Breast epithelium (tissue), 4 donors: ENCODE data around the gene YWHAE. TPM values are rescaled to one million over a fixed set of nuclear protein-coding genes. Genes with fewer than 3 reads are reported as not detected.
A peak's percentile ranks its signal among the peaks of the same experiment; 100 is the strongest.

ENCODE experiments used
- DNase-seq, 2 donors: peaks; one replicate each; pipeline ENCODE4 v3.0.0-alpha.2; 2019; ENCODE audit warnings: low spot score in 2 of 2
- H3K27ac ChIP-seq, 2 donors: fragments of 200-600 bp; sonication (generic) in 1 of 2; one replicate each; pipeline ENCODE4 v1.5.1; 2016 to 2019; ENCODE audit warnings: mild to moderate bottlenecking in 1 of 2
- H3K27me3 ChIP-seq, 2 donors: fragments of 200-600 bp; sonication (generic) in 1 of 2; one replicate each; pipeline versions ENCODE4 v1.5.1 to v1.6.0; 2017 to 2019; ENCODE audit warnings: control low read depth in 1 of 2, mild to moderate bottlenecking in 1 of 2
- H3K36me3 ChIP-seq: fragments of 200-600 bp; one replicate; pipeline ENCODE4 v1.5.1; 2019
- H3K4me1 ChIP-seq, 2 donors: fragments of 200-600 bp; sonication (generic); one replicate each; pipeline ENCODE4 v1.5.1; 2016 to 2019; ENCODE audit warnings: control low read depth in 1 of 2
- H3K4me3 ChIP-seq, 3 donors: fragments of 200-600 bp; sonication (generic); 1 replicate in 2 of 3; 2 replicates in 1 of 3; pipeline ENCODE4 v1.5.1; 2016 to 2019; ENCODE audit warnings: mild to moderate bottlenecking in 3 of 3, moderate library complexity in 2 of 3
- H3K9me3 ChIP-seq, 2 donors: fragments of 200-600 bp; sonication (generic) in 1 of 2; one replicate each; pipeline ENCODE4 v1.5.1; 2016 to 2019; ENCODE audit warnings: control low read depth in 1 of 2
- CTCF ChIP-seq, 3 donors: fragments of 450-650 bp; IDR thresholded peaks; one replicate each; pipeline ENCODE4 v1.5.1; 2016 to 2017; ENCODE audit warnings: antibody characterized with exemption in 3 of 3, mild to moderate bottlenecking in 3 of 3, moderate library complexity in 3 of 3
- POLR2A ChIP-seq: fragments of 450-650 bp; IDR thresholded peaks from one replicate; pipeline ENCODE4 v1.6.1; 2016; ENCODE audit warnings: antibody characterized with exemption, mild to moderate bottlenecking, moderate library complexity
- POLR2AphosphoS5 ChIP-seq, 3 donors: sonication (generic); formaldehyde crosslinking; IDR thresholded peaks; one replicate each; pipeline ENCODE4 v1.6.1; 2017; ENCODE audit warnings: antibody characterized with exemption in 3 of 3
- intact Hi-C: fragments of 100-400 bp; cut with DNase I; formaldehyde crosslinking; loops from one replicate; pipeline ENCODE4 v1.15.1; 2023; ENCODE audit warnings: low total_unique reads
- total RNA-seq, 3 donors: library from RNA; depleted of rRNA; stranded (reverse); fragments of >200 nt; gene quantifications; one replicate each; pipeline ENCODE4 v1.1.0, GENCODE V29; 2016

Gene YWHAE
- total RNA-seq, 3 donors from 2014 or later, result 481 to 610 (median 518) TPM

GRCh38 chr17:1376061-1376460 is 24.0 kb downstream of the YWHAE start:
- Histone ChIP-seq H3K4me3 (no peak overlapping the region), H3K27ac (peak overlapping the region in 1 of 2 donors; percentile 60), H3K36me3 (no peaks in the 10 kb centered on the region), H3K27me3 (no peaks in the 10 kb centered on the region), H3K9me3 (no peaks in the 10 kb centered on the region), H3K4me1 (peaks cover 0 to 18% of the 10 kb centered on the region in 2 donors)
- no peak for TF ChIP-seq POLR2AphosphoS5 (IDR thresholded peaks at IDR 0.05)
- no peak for TF ChIP-seq CTCF (IDR thresholded peaks at IDR 0.05)
- TF ChIP-seq POLR2A, result no peak
- no peak for DNase-seq
- intact Hi-C loops, result no loop called here

GRCh38 chr17:1375615-1376014 is 24.4 kb downstream of the YWHAE start:
- intact Hi-C loops, result no loop called here
- no peak for DNase-seq
- Histone ChIP-seq H3K4me3 (no peak overlapping the region), H3K27ac (peak overlapping the region in 1 of 2 donors; percentile 60), H3K36me3 (no peaks in the 10 kb centered on the region), H3K9me3 (no peaks in the 10 kb centered on the region), H3K27me3 (no peaks in the 10 kb centered on the region), H3K4me1 (peaks cover 0 to 14% of the 10 kb centered on the region in 2 donors)
- TF ChIP-seq CTCF (IDR thresholded peaks at IDR 0.05) (no peak), POLR2A (no peak), POLR2AphosphoS5 (IDR thresholded peaks at IDR 0.05) (no peak)

- peaks cover 0 to 13% of the 10 kb centered on the region in 2 donors for H3K4me1 ChIP-seq
- H3K27me3 ChIP-seq, result no peaks in the 10 kb centered on the region
- H3K27ac ChIP-seq, result peak overlapping the region in 1 of 2 donors; percentile 60
- intact Hi-C loops, result no loop called here
- no peak for DNase-seq
- H3K36me3 ChIP-seq, result no peaks in the 10 kb centered on the region
- H3K4me3 ChIP-seq, result no peak overlapping the region
- H3K9me3 ChIP-seq, result no peaks in the 10 kb centered on the region
- TF ChIP-seq POLR2A, result no peak
- TF ChIP-seq POLR2AphosphoS5 (IDR thresholded peaks at IDR 0.05), result no peak
- no peak for TF ChIP-seq CTCF (IDR thresholded peaks at IDR 0.05)
These were observed 25.4 kb downstream of the YWHAE start for GRCh38 chr17:1374431-1375177.

- Histone ChIP-seq H3K9me3 (no peaks in the 10 kb centered on the region), H3K27me3 (no peaks in the 10 kb centered on the region), H3K27ac (no peak overlapping the region), H3K4me1 (peaks cover 0 to 13% of the 10 kb centered on the region in 2 donors), H3K36me3 (no peaks in the 10 kb centered on the region), H3K4me3 (no peak overlapping the region)
- no peak for TF ChIP-seq CTCF (IDR thresholded peaks at IDR 0.05)
- TF ChIP-seq POLR2AphosphoS5 (IDR thresholded peaks at IDR 0.05), result no peak
- no peak for TF ChIP-seq POLR2A
- DNase-seq, result no peak
- intact Hi-C loops, result no loop called here
These were observed 26.2 kb downstream of the YWHAE start for GRCh38 chr17:1373707-1374237.

- Histone ChIP-seq H3K36me3 (no peaks in the 10 kb centered on the region), H3K9me3 (no peaks in the 10 kb centered on the region), H3K27ac (no peak overlapping the region), H3K27me3 (no peaks in the 10 kb centered on the region), H3K4me1 (peaks cover 0 to 9% of the 10 kb centered on the region in 2 donors), H3K4me3 (no peak overlapping the region)
- intact Hi-C loops, result no loop called here
- TF ChIP-seq POLR2AphosphoS5 (IDR thresholded peaks at IDR 0.05), result no peak
- TF ChIP-seq POLR2A, result no peak
- TF ChIP-seq CTCF (IDR thresholded peaks at IDR 0.05), result no peak
- DNase-seq, result no peak
These were observed 27.4 kb downstream of the YWHAE start for GRCh38 chr17:1372618-1373017.
